Common myeloid progenitor, CD34-positive (primary cell): ENCODE results near the gene ARMC9.
A peak's percentile ranks its signal among the peaks of the same experiment; 100 is the strongest.

ENCODE experiments used
- CTCF ChIA-PET: fragments of 350-600 bp; sonication (Branson Sonifier 250); formaldehyde crosslinking; loops from one replicate; lab custom pipeline; 2021; ENCODE audit warnings: antibody characterized with exemption; lab: Charles Lee
- POLR2A ChIA-PET: fragments of 350-600 bp; sonication (Branson Sonifier 250); formaldehyde crosslinking; loops from one replicate; lab custom pipeline; 2021; ENCODE audit warnings: antibody characterized with exemption; lab: Charles Lee
- DNase-seq, 3 donors: peaks; one replicate each; pipeline versions ENCODE4 v3.0.0 to v3.0.0-alpha.2; 2013
- H3K27ac ChIP-seq, 2 experiments: 1 replicate in 1 of 2; 2 replicates in 1 of 2; pipeline ENCODE4 v1.7.0; 2013; ENCODE audit warnings: inconsistent platforms in 2 of 2, low read length in 2 of 2, mild to moderate bottlenecking in 2 of 2, low read depth in 1 of 2, moderate library complexity in 1 of 2; ENCODE audit not compliant: severe bottlenecking in 2 of 2, insufficient read depth in 1 of 2, poor library complexity in 1 of 2
- H3K27me3 ChIP-seq, 5 experiments: replicated peaks in 2 of 5; 1 replicate in 3 of 5; 2 replicates in 2 of 5; pipeline versions ENCODE4 v1.6.1 to v1.7.0; 2013; ENCODE audit warnings: low read length in 4 of 5, mild to moderate bottlenecking in 2 of 5, moderate library complexity in 2 of 5, inconsistent platforms in 1 of 5; ENCODE audit not compliant: insufficient read depth in 5 of 5, control insufficient read depth in 4 of 5
- H3K36me3 ChIP-seq, 4 experiments: 1 replicate in 2 of 4; 2 replicates in 2 of 4; pipeline versions ENCODE4 v1.6.1 to v1.7.0; 2013; ENCODE audit warnings: low read length in 3 of 4, control low read depth in 1 of 4, mild to moderate bottlenecking in 1 of 4; ENCODE audit not compliant: control insufficient read depth in 4 of 4, insufficient read depth in 4 of 4
- H3K4me1 ChIP-seq, 4 experiments: 1 replicate in 3 of 4; 2 replicates in 1 of 4; pipeline versions ENCODE4 v1.6.1 to v1.7.1; 2013; ENCODE audit warnings: low read length in 3 of 4, mild to moderate bottlenecking in 3 of 4, control low read depth in 1 of 4, inconsistent platforms in 1 of 4, moderate library complexity in 1 of 4; ENCODE audit not compliant: control insufficient read depth in 4 of 4, insufficient read depth in 4 of 4; ENCODE audit errors: control extremely low read depth in 1 of 4
- H3K4me3 ChIP-seq, 7 experiments: 1 replicate in 4 of 7; 2 replicates in 3 of 7; pipeline versions ENCODE4 v1.5.1 to v1.7.0; 2013; ENCODE audit warnings: mild to moderate bottlenecking in 7 of 7, low read length in 6 of 7, moderate library complexity in 6 of 7, inconsistent platforms in 2 of 7, low read depth in 2 of 7, control low read depth in 1 of 7; ENCODE audit not compliant: insufficient read depth in 4 of 7, control insufficient read depth in 1 of 7; ENCODE audit errors: extremely low read depth in 1 of 7
- H3K9me3 ChIP-seq, 5 experiments: 1 replicate in 4 of 5; 2 replicates in 1 of 5; pipeline versions ENCODE4 v1.6.1 to v1.7.1; 2013; ENCODE audit warnings: low read length in 4 of 5, mild to moderate bottlenecking in 2 of 5, inconsistent platforms in 1 of 5, low read depth in 1 of 5, moderate library complexity in 1 of 5; ENCODE audit not compliant: control insufficient read depth in 4 of 5, insufficient read depth in 2 of 5; ENCODE audit errors: control extremely low read depth in 1 of 5
- WGBS: methylation state at CpG from one replicate; pipeline ENCODE4 v1.1.5; 2013; ENCODE audit not compliant: insufficient coverage; 5-methylcytosine and 5-hydroxymethylcytosine counted together

Gene ARMC9

DNA sequence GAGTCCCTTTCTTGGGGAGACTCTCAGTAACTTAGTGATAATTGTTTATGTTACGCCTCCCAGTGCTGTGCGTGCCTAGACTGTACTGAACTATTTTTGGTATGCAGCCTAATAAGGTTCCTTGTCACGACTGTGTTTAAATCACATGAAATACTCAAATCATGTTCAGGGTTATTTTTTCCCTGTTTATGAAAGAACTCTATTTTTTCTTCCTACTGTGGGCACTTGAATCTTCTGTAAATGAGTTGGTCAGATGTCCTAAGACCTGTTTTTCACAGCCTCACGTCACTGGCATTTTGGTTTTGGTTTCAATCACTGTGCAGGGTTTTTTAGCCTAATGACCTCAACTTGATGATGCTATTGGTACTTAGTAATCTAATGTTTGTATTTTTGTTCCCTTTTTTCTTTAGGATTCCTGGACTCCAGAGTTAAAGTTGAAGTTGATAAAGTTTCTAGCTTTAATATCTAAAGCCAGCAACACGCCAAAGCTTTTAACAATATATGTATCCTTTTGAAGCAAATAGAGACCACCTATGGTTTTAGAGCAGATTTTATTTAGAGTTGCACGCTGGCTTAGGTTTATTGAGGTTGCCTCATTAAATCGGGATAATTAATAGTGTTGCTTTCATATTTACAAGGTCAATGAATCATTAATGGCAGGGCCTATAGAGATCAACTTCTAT lies 24.0 kb downstream of the ARMC9 start:
- POLR2A ChIA-PET: no interaction called here
- H3K36me3 ChIP-seq: peaks cover 0 to 4% (median 1%) of the 10 kb centered on the region in 4 experiments
- no peak for DNase-seq

GRCh38 chr2:231223001-231223375 lies 24.6 kb downstream of the ARMC9 start:
- ChIA-PET POLR2A (no interaction called here), CTCF (interaction anchor here (1.0 to 10.6 kb wide), 4 partner anchors 9 to 185 kb away, joined by 3 to 234 read pairs (median 6); no protein-coding TSS in a partner anchor)
- peaks cover 0 to 4% (median 1%) of the 10 kb centered on the region in 4 experiments for H3K36me3 ChIP-seq
- DNase-seq: no peak
- no CpG with 5 or more reads among the region's 3 CpGs for WGBS
- H3K27ac ChIP-seq: no peak overlapping the region
- no peak overlapping the region for H3K4me3 ChIP-seq
- H3K4me1 ChIP-seq: peaks cover 0 to 6% (median 4%) of the 10 kb centered on the region in 4 experiments
- no peaks in the 10 kb centered on the region for H3K9me3 ChIP-seq
- H3K27me3 ChIP-seq: no peaks in the 10 kb centered on the region

More for the DNA sequence above, 24.0 kb downstream of the ARMC9 start:
- 100% methylated on average over 3 of the region's 7 CpGs for WGBS
- H3K27me3 ChIP-seq: no peaks in the 10 kb centered on the region
- no peaks in the 10 kb centered on the region for H3K9me3 ChIP-seq
- CTCF ChIA-PET: interaction anchor here (2.1 to 10.6 kb wide), 2 partner anchors 8 to 185 kb away, joined by 9 to 234 read pairs; no protein-coding TSS in a partner anchor
- H3K4me3 ChIP-seq: no peak overlapping the region
- peaks cover 0 to 1% (median under 1%) of the 10 kb centered on the region in 4 experiments for H3K4me1 ChIP-seq
- H3K27ac ChIP-seq: no peak overlapping the region

GRCh38 chr2:231223458-231223976 lies 25.1 kb downstream of the ARMC9 start:
- H3K4me3 ChIP-seq: no peak overlapping the region
- no peaks in the 10 kb centered on the region for H3K27me3 ChIP-seq
- no peak overlapping the region for H3K27ac ChIP-seq
- H3K4me1 ChIP-seq: peaks cover 0 to 11% (median 9%) of the 10 kb centered on the region in 4 experiments
- WGBS: 80% methylated on average over 5 of the region's 6 CpGs
- CTCF ChIA-PET: interaction anchor here (1.0 to 10.6 kb wide), 5 partner anchors 9 to 184 kb away, joined by 3 to 234 read pairs (median 4); no protein-coding TSS in a partner anchor
- POLR2A ChIA-PET: no interaction called here
- DNase-seq: no peak
- no peaks in the 10 kb centered on the region for H3K9me3 ChIP-seq
- H3K36me3 ChIP-seq: peaks cover 0 to 4% (median 0%) of the 10 kb centered on the region in 4 experiments

DNA sequence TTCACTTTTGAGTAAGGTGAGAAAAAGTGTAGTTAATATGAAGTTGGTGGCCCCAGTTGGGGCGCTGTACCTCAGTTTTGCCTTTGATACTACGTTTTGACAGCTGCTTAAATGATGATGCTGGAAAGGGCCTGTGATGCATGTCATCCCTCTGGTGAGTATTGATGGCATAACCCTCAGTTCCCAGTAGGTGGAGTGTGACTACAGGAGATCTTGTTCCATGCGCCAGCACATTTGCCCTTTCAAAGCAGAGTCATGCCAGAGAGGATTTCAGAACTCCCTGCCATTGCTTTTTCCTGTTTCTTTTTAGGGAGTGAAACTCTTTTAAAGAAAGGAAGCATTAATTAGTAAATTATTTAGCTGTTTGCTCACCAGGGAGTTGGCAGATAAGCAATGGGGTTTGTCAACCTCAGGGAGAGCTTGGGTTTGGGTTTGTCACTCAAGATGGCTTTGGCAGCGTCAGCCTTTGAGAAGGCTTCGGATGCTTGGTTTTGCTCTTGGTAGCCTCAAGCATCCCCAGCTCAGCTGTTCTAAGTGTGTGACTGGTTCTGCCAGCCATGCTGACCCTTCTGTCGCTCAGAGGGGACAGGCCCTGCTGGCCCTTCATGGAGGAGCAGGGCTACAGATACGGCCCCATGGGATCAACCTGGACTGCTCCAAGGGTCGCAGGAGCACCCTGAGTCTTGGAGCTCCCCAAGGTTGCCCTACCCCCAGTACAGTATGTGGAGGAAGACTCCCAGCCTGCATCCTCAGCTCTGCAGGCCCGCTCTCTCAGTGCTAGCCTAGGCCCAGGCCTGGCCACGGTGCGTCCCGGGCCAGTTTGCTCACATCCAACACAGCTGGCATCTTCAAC lies 29.1 kb downstream of the ARMC9 start:
- POLR2A ChIA-PET: interaction anchor here (1.1 to 1.9 kb wide), 2 partner anchors 184 to 226 kb away, joined by 3 to 5 read pairs; no protein-coding TSS in a partner anchor
- no peak overlapping the region for H3K27ac ChIP-seq
- DNase-seq: peak; percentile 82 to 91 (median 90)

GRCh38 chr2:231228223-231228622 lies 29.8 kb downstream of the ARMC9 start:
- ChIA-PET CTCF (interaction anchor here (0.9 to 10.6 kb wide), 24 partner anchors 11 to 224 kb away, joined by 3 to 234 read pairs (median 7); no protein-coding TSS in a partner anchor), POLR2A (interaction anchor here (1.1 to 1.9 kb wide), 2 partner anchors 184 to 225 kb away, joined by 3 to 5 read pairs; no protein-coding TSS in a partner anchor)
- peak overlapping the region; percentile 16 to 46 for H3K27ac ChIP-seq
- peaks cover 0 to 26% (median 22%) of the 10 kb centered on the region in 4 experiments for H3K4me1 ChIP-seq
- H3K4me3 ChIP-seq: no peak overlapping the region
- WGBS: 39% methylated on average over 9 of the region's 9 CpGs
- no peaks in the 10 kb centered on the region for H3K9me3 ChIP-seq
- H3K36me3 ChIP-seq: no peaks in the 10 kb centered on the region
- peak; percentile 14 to 73 (median 62) for DNase-seq
- no peaks in the 10 kb centered on the region for H3K27me3 ChIP-seq

More for the DNA sequence above, 29.1 kb downstream of the ARMC9 start:
- Histone ChIP-seq H3K4me3 (no peak overlapping the region), H3K36me3 (no peaks in the 10 kb centered on the region), H3K9me3 (no peaks in the 10 kb centered on the region), H3K4me1 (peaks cover 0 to 26% (median 22%) of the 10 kb centered on the region in 4 experiments), H3K27me3 (no peaks in the 10 kb centered on the region)
- CTCF ChIA-PET: interaction anchor here (0.7 to 10.6 kb wide), 32 partner anchors 9 to 236 kb away, joined by 3 to 234 read pairs (median 6); partner anchors contain the start of genes HTR2B and NCL
- 73% methylated on average over 12 of the region's 12 CpGs for WGBS

- Histone ChIP-seq H3K4me1 (peaks cover 0 to 26% (median 22%) of the 10 kb centered on the region in 4 experiments), H3K27me3 (no peaks in the 10 kb centered on the region), H3K36me3 (no peaks in the 10 kb centered on the region), H3K27ac (peak overlapping the region in 1 of 2 experiments; percentile 46), H3K9me3 (no peaks in the 10 kb centered on the region), H3K4me3 (no peak overlapping the region)
- CTCF ChIA-PET: interaction anchor here (1.0 to 10.6 kb wide), 15 partner anchors 10 to 223 kb away, joined by 3 to 234 read pairs (median 8); no protein-coding TSS in a partner anchor
- POLR2A ChIA-PET: no interaction called here
- DNase-seq: peak in 2 of 3 donors; percentile 26 to 33
- 60% methylated on average over 2 of the region's 5 CpGs for WGBS
Measured at GRCh38 chr2:231228974-231229529, 30.6 kb downstream of the ARMC9 start.
